ENCODE data around the gene BCL7B.

- TF ChIP-seq, protein P1, sequence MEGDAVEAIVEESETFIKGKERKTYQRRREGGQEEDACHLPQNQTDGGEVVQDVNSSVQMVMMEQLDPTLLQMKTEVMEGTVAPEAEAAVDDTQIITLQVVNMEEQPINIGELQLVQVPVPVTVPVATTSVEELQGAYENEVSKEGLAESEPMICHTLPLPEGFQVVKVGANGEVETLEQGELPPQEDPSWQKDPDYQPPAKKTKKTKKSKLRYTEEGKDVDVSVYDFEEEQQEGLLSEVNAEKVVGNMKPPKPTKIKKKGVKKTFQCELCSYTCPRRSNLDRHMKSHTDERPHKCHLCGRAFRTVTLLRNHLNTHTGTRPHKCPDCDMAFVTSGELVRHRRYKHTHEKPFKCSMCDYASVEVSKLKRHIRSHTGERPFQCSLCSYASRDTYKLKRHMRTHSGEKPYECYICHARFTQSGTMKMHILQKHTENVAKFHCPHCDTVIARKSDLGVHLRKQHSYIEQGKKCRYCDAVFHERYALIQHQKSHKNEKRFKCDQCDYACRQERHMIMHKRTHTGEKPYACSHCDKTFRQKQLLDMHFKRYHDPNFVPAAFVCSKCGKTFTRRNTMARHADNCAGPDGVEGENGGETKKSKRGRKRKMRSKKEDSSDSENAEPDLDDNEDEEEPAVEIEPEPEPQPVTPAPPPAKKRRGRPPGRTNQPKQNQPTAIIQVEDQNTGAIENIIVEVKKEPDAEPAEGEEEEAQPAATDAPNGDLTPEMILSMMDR (IDR thresholded peaks at IDR 0.05; ENCODE audit: low read depth, low read length), result no peak
- TF ChIP-seq MAX (IDR thresholded peaks at IDR 0.05; ENCODE audit: low read depth, low read length), result no peak
- no peak for TF ChIP-seq POLR2A (IDR thresholded peaks at IDR 0.05; ENCODE audit: extremely low read depth, insufficient read length)
Measured at GRCh38 chr7:73597978-73598782, 40.7 kb upstream of the BCL7B start.
